Adipose tissue (tissue), 3 donors: ENCODE results near the gene ZSCAN29. TPM values are rescaled to one million over a fixed set of nuclear protein-coding genes. Genes with fewer than 3 reads are reported as not detected.
"Not testable (repeated sequence)": the region's sequence is repeated elsewhere in the genome, so short reads cannot be mapped to it uniquely, and the experiment has no call there.

Experiments used
- H3K27ac ChIP-seq: one replicate; pipeline ENCODE4 v1.5.1; 2013; ENCODE audit warnings: low read depth, low read length
- WGBS, 3 donors: extraction: QIAGEN DNeasy Blood & Tissue Kit; methylation state at CpG; one replicate each; pipeline ENCODE4 v1.1.7; 2013; 5-methylcytosine and 5-hydroxymethylcytosine counted together
- polyA plus RNA-seq, 3 donors: library from polyadenylated mRNA; stranded (reverse); fragments of 200-250 nt; gene quantifications; one replicate each; pipeline ENCODE4 v1.2.3, GENCODE V29; 2013
- donor health status: healthy with polysubstance abuse.
- donor health status: Bipolar disorder and iron deficiency.
- donor health status: healthy.

Gene ZSCAN29
- 1 to 10 TPM; 6.1 to 8.7 (median 6.3) TPM for polyA plus RNA-seq

DNA sequence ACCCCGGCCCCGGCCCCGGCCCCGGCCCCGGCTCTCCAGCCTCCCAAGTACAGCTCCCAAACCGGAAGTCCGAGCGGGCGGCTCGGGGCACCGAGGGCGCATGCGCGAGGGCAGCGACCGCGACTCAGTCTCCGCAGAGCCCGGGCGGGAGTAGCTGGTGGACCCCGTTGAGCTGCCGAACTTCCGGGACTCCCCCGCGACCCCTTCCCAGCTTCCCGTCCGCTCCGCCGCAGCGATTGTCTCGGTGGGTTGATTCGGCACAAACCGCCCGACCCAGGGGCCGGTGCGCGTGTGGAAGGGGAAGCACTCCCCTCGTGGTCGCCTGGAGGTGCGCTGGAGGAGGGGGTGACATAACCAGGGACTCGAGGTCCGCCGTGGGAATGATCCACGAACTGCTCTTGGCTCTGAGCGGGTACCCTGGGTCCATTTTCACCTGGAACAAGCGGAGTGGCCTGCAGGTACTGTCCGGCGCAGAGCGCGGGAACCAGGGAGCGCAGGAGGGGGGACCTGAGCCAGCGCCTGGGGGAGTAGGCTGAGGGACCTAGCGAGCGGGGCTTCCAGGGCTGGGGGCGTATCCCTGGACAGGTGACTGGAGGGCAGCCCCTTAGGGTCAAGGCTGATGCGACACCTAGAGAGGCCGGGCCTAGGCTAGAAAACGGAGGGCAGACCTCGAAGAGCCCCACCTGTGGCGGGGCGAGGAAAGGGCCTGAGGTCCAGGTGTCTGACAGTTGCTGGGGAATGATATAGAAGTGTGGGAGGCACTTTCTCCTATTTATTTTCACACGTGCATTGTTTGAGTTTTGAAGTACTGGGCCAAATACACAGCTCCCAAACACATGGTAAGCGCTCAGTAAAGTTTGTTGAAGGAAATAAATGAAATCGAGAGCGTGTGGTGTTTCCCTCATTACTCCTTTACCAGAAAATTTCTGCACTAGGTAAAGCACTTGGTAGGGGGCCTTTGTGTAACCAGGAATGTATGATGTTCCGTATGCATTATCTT, at the start of gene ZSCAN29, which contains the start of gene TUBGCP4:
TSS of gene ZSCAN29 (minus strand) at position 69 of the 1,000 bp plus-strand sequence. CDS start 1,130 bp downstream, outside the sequence.
TSS of gene TUBGCP4 (plus strand) at position 127 of the 1,000 bp plus-strand sequence. CDS start at position 381, 254 bp downstream.
- 2 to 3% (median 2%) methylated on average over 65 to 66 of the region's 66 CpGs for WGBS, 3 donors
- H3K27ac ChIP-seq = no peak within 1 kb of the TSS

DNA sequence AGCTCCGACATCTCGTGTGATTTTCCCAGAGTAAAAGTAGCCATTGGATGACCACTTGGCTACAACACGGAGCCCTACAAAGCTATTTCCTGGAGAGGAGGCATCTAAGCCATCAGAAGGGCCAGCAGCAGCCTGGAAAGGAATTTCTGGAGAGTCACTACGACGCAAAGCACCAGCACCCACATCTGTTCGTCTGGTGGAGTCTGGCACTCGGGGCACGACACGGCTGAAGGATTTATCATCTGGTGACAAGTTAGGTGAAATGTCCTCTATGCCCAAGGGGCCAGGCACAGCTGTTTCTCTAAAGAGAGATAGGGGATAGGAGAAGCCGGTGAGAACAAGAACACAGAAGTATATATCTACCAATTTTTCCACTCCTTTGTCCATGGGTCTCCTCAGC, 49.6 kb upstream of the ZSCAN29 start:
- 87 to 93% (median 88%) methylated on average over 10 of the region's 10 CpGs for WGBS, 3 donors
- no peak overlapping the region for H3K27ac ChIP-seq

DNA sequence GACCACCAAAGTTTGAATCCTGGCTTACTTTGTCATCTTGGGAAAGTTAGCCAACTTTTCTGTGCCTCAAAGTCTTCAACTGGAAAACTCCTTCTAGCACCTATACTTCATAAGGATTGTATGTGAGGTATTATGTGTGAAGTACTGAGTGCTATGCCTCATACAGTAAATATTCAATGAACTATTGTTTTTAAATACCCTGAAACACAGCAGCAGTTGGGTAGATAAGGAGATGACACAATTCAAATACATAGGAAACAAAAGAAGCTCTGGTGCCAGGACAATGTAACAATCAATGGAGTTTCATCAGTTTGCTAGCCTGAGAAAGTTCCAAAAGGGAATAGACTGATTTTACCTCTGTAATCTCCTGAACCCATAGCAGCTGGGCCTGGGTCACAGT, 43.4 kb upstream of the ZSCAN29 start:
- no peak overlapping the region for H3K27ac ChIP-seq

DNA sequence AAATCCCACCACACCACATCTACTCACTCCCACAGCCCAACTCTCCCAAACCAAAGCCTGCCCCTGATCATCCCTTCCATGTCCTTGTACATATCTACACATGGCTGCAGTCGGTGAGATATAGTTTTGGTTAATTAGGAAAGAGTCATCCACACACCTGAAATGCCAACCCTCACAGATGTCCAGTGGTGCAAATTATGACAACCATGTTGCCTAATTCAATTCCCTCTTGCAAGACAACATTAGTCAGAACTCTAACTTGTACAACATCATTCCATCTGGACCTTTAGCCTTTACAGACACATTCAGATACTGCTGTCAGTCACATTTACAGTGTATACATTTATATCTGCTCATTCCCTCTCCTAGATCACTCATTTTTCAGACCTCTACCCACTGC, 41.3 kb upstream of the ZSCAN29 start:
- WGBS, 3 donors = 96 to 100% (median 96%) methylated on average over 1 of the region's 1 CpG
- H3K27ac ChIP-seq = no peak overlapping the region

DNA sequence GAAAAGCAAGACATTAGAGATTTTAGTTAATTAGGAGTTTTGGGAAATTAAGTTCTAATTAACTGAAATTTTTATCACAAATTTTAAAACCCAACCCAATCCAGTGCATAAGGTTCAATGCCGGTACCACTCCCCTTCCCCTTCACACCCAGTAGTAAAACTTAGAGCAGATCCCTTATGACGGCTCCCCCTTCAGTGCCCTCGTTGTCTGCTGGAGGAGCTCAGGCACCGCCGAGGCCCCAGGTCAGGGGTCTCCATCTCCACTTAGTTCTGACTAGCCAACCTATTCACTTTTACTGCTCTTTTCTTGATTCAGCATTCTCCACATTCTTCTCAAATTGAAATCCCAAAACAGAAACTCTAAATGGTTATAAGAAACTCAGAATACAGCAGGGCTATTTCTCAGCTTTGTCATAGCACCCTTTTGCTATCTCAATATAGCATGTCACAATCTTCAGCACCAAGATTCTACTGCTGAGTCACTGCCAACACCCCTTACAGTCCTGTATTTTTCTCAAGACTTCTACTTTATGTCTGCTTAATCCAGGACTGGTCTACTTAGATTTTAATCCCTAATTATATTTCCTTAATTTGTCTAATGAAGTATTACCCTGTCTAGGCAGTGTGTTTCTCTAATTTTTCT, 39.9 kb upstream of the ZSCAN29 start:
- 89 to 93% (median 91%) methylated on average over 5 of the region's 5 CpGs for WGBS, 3 donors

DNA sequence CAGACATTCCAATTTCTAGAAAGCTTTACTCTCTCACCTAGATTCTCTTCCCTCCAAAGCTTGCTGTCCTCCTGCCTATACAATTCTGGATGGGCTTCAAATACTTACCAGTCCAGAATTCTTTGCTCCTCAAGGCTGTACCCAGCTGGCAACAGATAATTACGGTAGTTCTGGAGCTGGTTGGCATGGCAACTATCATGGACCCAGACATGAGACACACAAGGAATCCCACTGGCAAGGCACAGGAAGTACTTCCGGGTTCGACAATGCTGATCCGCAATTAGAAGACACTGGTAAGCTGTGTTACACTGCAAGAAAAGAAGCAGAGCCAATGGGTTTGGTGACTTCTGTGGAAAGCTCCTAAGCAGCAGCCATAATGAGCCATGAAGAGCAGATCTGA, 37.9 kb upstream of the ZSCAN29 start:
- WGBS, 3 donors = 68 to 85% (median 84%) methylated on average over 4 of the region's 4 CpGs
- H3K27ac ChIP-seq = no peak overlapping the region

More for the DNA sequence above, 39.9 kb upstream of the ZSCAN29 start:
- no peak overlapping the region for H3K27ac ChIP-seq

DNA sequence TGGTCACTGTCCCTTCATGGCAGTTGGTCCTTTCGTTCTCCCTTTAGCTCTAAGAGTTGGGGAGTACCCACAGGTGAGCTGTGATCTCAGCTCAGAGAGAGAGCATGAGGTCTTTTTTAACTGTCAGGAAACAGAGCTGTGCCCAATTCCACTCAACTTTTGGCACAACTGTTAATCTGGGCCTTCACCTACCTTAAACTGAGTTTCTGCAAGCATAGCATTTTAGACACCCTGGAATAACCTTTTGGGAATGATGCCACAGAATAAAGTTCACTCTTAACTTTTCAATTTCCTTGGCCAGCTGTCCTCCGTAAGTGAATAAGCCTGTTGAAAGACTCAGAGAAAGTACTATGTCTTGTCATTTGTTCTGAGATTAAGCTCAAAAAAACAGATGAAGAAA, 36.0 kb upstream of the ZSCAN29 start:
- WGBS, 3 donors = 80 to 95% (median 83%) methylated on average over 2 of the region's 2 CpGs
- H3K27ac ChIP-seq = no peak overlapping the region

DNA sequence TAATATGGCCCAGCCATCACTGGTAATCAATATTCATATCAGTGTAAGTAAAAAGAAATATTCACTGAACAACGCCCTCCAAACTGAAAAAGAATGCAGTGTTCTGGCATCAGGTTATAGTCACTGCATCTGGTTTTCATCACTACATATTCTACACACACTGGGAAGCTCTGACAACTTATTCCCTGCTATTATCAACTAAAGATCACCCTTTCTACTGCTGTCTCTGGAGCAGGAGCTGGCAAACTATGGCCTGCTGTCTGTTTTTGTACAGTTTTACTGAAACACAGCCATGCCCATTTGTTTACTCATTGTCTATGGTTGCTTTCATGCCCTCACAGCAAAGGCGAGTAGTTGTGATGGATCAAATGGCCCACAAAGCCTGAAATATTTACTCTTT, 35.3 kb upstream of the ZSCAN29 start:
- H3K27ac ChIP-seq = no peak overlapping the region
- WGBS, 3 donors = 65 to 79% (median 77%) methylated on average over 2 of the region's 2 CpGs

DNA sequence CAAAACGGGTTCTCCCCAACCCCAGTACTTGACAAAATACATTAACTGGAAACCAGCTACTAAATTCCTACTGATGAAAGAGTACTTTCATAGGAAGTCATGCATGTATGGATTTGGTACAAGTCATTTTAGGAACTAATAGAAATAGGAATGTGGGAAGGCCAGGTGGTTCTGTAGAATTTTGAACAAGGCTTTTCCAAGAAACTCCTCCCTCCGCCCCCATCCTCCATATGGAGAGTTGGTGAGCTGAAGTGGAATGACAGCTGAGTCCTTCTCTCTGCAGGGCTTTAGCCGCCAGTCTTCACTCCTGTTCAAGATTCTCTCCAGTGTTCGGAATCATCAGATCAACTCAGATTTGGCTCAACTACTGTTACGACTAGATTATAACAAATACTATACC, 33.3 kb upstream of the ZSCAN29 start:
- 85 to 89% (median 88%) methylated on average over 5 of the region's 5 CpGs for WGBS, 3 donors
- no peak overlapping the region for H3K27ac ChIP-seq

DNA sequence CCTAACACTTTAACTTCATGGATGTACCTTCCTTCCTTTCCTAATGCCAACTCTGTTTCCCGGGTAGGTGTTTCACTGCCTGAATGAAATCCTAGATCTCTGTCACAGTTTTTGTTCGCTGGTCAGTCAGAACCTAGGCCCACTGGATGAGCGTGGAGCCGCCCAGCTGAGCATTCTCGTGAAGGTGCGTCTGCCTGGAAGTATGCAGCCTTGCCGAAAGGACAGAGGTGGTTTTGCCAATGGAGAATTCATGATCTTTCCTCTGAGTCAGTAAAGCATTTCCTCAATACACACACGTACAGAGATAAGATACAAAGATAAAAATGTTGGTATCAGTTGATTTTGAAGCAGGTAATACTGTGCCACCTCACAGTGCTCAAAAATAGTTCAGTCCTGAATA, 32.8 kb upstream of the ZSCAN29 start:
- no peak overlapping the region for H3K27ac ChIP-seq
- WGBS, 3 donors = 79 to 88% (median 87%) methylated on average over 8 of the region's 8 CpGs

DNA sequence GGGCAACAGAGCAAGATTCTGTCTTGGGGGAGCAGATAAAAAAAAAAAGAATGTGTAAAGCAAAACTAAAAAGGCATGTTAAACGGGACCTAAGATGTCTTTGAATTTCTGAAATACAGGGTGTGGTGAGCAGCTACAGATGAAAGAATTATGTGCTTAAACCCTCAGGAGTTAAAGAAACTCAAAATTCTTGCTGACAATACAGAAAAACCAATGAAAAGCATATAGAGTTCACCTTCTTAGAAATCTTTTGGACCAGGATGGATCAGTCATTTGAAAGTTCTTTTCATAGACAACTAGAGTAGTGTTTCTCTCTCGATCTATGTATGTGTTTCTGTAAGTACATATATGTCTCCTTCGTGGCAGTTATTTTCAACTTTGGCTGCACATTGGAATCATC, 31.4 kb upstream of the ZSCAN29 start:
- H3K27ac ChIP-seq = no peak overlapping the region
- WGBS, 3 donors = 83 to 89% (median 85%) methylated on average over 3 of the region's 3 CpGs

DNA sequence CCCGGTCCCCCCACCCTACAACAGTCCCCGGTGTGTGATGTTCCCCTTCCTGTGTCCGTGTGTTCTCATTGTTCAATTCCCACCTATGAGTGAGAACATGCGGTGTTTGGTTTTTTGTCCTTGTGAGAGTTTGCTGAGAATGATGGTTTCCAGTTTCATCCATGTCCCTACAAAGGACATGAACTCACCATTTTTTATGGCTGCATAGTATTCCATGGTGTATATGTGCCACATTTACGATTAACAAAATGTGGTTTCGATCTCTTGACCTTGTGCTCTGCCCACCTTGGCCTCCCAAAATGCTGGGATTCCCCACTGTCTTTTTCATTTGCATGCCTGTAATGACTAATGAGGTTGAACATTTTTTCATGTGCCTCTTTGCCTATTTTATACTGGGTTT, 22.7 kb upstream of the ZSCAN29 start:
- not testable (repeated sequence) for H3K27ac ChIP-seq
- 97 to 98% (median 97%) methylated on average over 5 to 6 of the region's 6 CpGs for WGBS, 3 donors

DNA sequence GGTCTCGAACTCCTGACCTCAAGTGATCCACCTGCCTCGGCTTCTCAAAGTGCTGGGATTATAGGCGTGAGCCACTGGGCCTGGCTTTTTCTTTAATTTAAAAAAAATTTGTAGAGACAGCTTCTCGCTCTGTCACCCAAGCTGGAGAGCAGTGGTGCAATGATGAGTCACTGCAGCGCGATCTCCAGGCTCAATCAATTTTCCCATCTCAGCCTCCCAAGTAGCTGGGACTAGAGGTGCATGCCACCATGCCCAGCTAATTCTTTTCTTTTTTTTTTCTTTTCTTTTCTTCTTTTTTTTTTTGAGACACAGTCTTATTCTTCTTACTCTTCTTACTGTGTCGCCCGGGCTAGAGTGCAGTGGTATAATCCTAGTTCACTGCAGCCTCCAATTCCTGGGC, 19.9 kb upstream of the ZSCAN29 start:
- WGBS, 3 donors = 97 to 99% (median 97%) methylated on average over 8 of the region's 8 CpGs
- H3K27ac ChIP-seq = no peak overlapping the region

DNA sequence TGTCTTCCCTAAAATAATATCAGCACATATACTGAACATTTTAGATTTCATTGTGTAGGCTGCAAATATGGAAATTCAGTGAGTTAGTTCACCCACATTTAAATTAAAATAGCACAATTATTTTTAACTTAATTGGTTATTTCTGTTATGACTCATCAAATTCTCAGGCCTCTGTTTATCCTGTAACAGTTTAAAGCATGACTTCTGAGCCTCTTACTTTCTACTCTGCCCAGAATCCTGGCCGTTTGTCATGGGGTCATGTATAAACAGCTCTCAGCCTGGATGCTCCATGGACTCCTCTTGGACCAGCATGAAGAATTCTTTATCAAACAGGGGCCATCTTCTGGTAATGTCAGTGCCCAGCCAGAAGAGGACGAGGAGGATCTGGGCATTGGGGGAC, 12.2 kb upstream of the ZSCAN29 start:
- 67 to 75% (median 70%) methylated on average over 2 of the region's 2 CpGs for WGBS, 3 donors
- no peak overlapping the region for H3K27ac ChIP-seq

DNA sequence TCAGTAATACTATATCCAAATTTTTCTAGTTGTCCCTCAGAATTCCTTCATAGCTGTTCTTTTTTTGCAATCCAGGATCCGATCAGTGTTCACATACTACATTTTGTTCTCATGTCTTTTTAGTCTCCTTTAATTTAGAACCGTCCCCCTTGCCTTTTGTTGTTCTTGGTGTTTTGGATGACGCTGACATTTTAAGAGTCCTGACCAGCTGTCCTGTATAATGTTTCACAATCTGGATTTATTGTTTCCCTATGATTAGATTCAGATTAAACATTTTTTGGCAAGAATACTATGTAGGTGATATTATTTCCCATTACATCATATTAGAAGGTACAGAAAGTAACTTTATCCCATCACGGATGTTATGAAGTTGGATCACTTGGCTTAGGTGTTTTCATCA, 11.5 kb upstream of the ZSCAN29 start:
- no peak overlapping the region for H3K27ac ChIP-seq
- 92 to 95% (median 95%) methylated on average over 4 of the region's 4 CpGs for WGBS, 3 donors

DNA sequence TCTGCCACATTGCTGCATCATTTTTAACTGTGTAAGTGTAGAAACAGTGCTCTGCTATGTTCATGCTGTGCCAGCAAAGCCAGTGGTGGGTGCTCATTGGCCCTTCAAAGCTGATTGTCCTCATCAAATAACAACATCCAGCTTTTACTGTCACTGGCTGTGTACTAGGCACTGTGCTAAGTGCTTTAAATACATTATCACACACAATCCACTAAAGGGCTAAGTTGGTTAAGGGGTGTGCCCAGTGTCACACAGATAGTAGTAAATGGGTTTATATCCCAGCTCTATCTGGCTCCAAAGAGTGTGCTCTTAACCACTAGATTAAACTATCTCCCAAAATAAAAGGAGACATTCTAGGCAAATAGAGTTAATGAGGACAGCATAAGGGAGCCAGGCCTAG, 7.8 kb upstream of the ZSCAN29 start:
- no peak overlapping the region for H3K27ac ChIP-seq

DNA sequence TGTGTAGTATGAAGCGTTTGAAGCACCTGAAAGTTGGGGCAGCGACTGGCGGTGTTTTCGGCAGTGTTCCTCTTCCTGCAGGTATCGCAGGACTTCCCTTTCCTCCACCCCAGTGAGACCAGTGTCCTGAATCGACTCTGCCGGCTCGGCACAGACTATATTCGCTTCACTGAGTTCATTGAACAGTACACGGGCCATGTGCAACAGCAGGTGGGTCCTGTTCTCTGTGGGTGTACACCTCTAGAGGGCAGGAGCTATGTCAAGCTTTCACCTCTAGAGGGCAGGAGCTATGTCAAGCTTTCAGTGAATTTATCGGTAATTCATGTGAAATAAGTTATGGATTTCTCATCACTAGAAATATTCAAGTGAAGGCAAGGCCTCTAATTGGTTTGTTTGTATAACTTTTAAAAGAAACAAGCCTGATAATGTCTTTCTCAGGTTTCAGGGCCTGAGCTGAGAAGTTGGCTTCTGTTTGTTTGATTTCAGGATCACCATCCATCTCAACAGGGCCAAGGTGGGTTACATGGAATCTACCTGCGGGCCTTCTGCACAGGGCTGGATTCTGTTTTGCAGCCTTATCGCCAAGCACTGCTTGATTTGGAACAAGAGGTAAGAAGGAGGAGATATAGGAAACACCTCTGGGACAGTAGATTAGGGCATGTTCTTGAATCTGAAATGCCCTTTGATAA, 5.3 kb upstream of the ZSCAN29 start:
- H3K27ac ChIP-seq = no peak overlapping the region
- WGBS, 3 donors = 77 to 85% (median 84%) methylated on average over 13 of the region's 13 CpGs

DNA sequence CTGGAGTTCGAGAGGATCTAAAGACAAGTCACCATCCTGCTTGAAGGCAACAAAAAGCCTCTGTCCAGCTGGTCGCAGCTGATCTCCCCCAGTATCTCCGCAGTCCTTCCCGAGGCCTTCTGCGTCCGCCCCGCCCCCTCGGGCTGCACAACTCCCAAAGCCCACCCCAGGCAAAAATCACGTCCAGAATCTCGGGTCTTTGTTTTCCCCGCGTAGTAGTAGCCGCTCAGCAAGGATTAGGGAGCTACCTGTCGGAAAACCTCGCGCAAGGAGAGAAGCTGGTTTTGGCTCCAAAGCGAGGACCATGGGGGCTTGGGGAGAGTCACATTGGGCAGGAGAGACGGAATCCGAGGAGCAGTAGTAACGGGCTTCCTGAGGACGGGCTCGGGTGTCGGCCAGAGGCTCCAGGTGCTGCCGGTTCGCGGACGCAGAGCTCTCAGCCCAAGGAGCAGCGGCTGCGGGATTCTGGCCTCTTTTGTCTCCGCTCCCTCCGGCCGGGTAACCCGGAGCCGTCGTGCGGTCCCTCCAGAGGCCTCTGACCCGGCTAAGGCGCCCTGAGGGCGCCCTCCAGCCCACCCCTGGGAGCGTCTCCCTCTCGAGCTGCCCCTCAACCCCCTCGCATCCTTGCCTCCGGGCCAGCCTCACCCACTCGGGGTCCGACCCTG, 401 bp downstream of the ZSCAN29 start:
- 0 to 2% (median 1%) methylated on average over 36 to 45 of the region's 45 CpGs for WGBS, 3 donors
- H3K27ac ChIP-seq = no peak overlapping the region
